Lung (tissue), 16 donors: ENCODE results near the gene CLOCK. TPM values are rescaled to one million over a fixed set of nuclear protein-coding genes. Genes with fewer than 3 reads are reported as not detected.
"Not testable (repeated sequence)": the region's sequence is repeated elsewhere in the genome, so short reads cannot be mapped to it uniquely, and the experiment has no call there.

ENCODE experiments used
- ATAC-seq: fragments of 200-7000 bp; cut with Tn5 transposase; one replicate; pipeline ENCODE4 v1.9.1; 2020; ENCODE audit warnings: moderate number of reproducible peaks; ENCODE audit not compliant: insufficient read depth, low FRiP score
- DNase-seq, 3 donors: peaks; one replicate each; pipeline ENCODE4 v3.0.0-alpha.2; 2013 to 2017
- H3K27ac ChIP-seq, 2 donors: one replicate each; pipeline ENCODE4 v1.5.1; 2013; ENCODE audit warnings: mild to moderate bottlenecking in 2 of 2, moderate library complexity in 2 of 2, control low read depth in 1 of 2, inconsistent platforms in 1 of 2, low read depth in 1 of 2, low read length in 1 of 2
- H3K27me3 ChIP-seq, 3 donors: one replicate each; pipeline ENCODE4 v1.5.1; 2013; ENCODE audit warnings: low read length in 2 of 3; ENCODE audit not compliant: control insufficient read depth in 3 of 3, insufficient read depth in 3 of 3
- H3K36me3 ChIP-seq, 4 donors: one replicate each; pipeline ENCODE4 v1.5.1; 2013; ENCODE audit warnings: low read length in 4 of 4, mild to moderate bottlenecking in 1 of 4, moderate library complexity in 1 of 4; ENCODE audit not compliant: control insufficient read depth in 4 of 4, insufficient read depth in 4 of 4
- H3K4me1 ChIP-seq, 5 donors: one replicate each; pipeline ENCODE4 v1.5.1; 2013; ENCODE audit warnings: low read length in 5 of 5, mild to moderate bottlenecking in 2 of 5, moderate library complexity in 1 of 5; ENCODE audit not compliant: control insufficient read depth in 5 of 5, insufficient read depth in 5 of 5
- H3K4me3 ChIP-seq: one replicate; pipeline ENCODE4 v1.5.1; 2013; ENCODE audit warnings: mild to moderate bottlenecking, control low read depth, moderate library complexity
- H3K9ac ChIP-seq, 2 donors: one replicate each; pipeline ENCODE4 v1.5.1; 2013; ENCODE audit warnings: low read length in 2 of 2, control low read depth in 1 of 2; ENCODE audit not compliant: insufficient read depth in 1 of 2
- H3K9me3 ChIP-seq, 4 donors: one replicate each; pipeline ENCODE4 v1.5.1; 2013; ENCODE audit warnings: low read length in 3 of 4, mild to moderate bottlenecking in 1 of 4, moderate library complexity in 1 of 4; ENCODE audit not compliant: control insufficient read depth in 4 of 4, insufficient read depth in 3 of 4
- CTCF ChIP-seq: IDR thresholded peaks from 2 replicates; pipeline ENCODE4 v1.5.1; 2012; ENCODE audit warnings: mild to moderate bottlenecking; ENCODE audit errors: control extremely low read depth, extremely low read depth
- WGBS, 2 donors: extraction: QIAGEN DNeasy Blood & Tissue Kit; methylation state at CpG; one replicate each; pipeline ENCODE4 v1.1.7; 2013; 5-methylcytosine and 5-hydroxymethylcytosine counted together
- long read RNA-seq, 5 donors: transcript quantifications; one replicate each; lab custom pipeline, GENCODE V29; 2026
- polyA plus RNA-seq, 2 donors: library from polyadenylated mRNA; stranded (reverse); fragments of 200-250 nt; gene quantifications; one replicate each; pipeline ENCODE4 v1.2.1, GENCODE V29; 2013
- total RNA-seq, 2 donors: library from RNA; depleted of rRNA in 1 of 2; stranded (reverse); fragments of >200 nt in 1 of 2; gene quantifications; one replicate each; pipeline ENCODE4 v1.2.1, GENCODE V29; 2014 to 2021
- donor health status: control.
- donor health status: control.
- donor health status: Bipolar disorder and iron deficiency.
- donor health status: healthy.
- donor health status: DM: yes; HTN: yes; CAD: no.

Gene CLOCK
- total RNA-seq = 10 to 100 TPM; 22.2 to 29.7 TPM
- polyA plus RNA-seq = 1 to 10 TPM; 6.2 to 7.2 TPM
- long read RNA-seq, donor 1 = 0 reads
- long read RNA-seq, donor 2, partial matches to known transcripts = 0 of 1 reads
- long read RNA-seq, donor 2, other reads (novel, unspliced or antisense) = 0 of 1 reads
- long read RNA-seq, donor 3 = 0 reads
- long read RNA-seq, donor 4 = 0 reads
- long read RNA-seq, donor 5, partial matches to known transcripts = 0 of 1 reads
- long read RNA-seq, donor 5, other reads (novel, unspliced or antisense) = 0 of 1 reads

- H3K9ac ChIP-seq = peak within 1 kb of the TSS; percentile 80 to 82
- 0% methylated on average over 60 to 71 of the region's 71 CpGs for whole genome bisulfite sequencing, 2 donors
- peak within 1 kb of the TSS; percentile 71 for H3K4me3 ChIP-seq
- H3K4me1 ChIP-seq = peaks cover 0 to 28% (median 8%) of the 10 kb centered on the region in 5 donors
- H3K36me3 ChIP-seq = no peaks in the 10 kb centered on the region
- no peak for TF ChIP-seq CTCF
- peak within 1 kb of the TSS; percentile 97 to 98 for H3K27ac ChIP-seq
- ATAC-seq (peak; percentile 89), DNase-seq (peak; percentile 93 to 95 (median 95))
- no peaks in the 10 kb centered on the region for H3K27me3 ChIP-seq
- H3K9me3 ChIP-seq = no peaks in the 10 kb centered on the region
Measured at GRCh38 chr4:55546756-55547465, at the start of gene CLOCK. Gene CLOCK (minus strand): TSS chr4:55546909. CDS start chr4:55482785, 64,124 bp downstream.

GRCh38 chr4:55592014-55592413 lies 45.3 kb upstream of the CLOCK start, which contains the start of gene PDCL2:
Gene PDCL2 (minus strand): TSS chr4:55592245. CDS start chr4:55592109, 136 bp downstream.
- H3K9ac ChIP-seq = no peak within 1 kb of the TSS
- TF ChIP-seq CTCF = no peak
- no peak for DNase-seq
- no peaks in the 10 kb centered on the region for H3K4me1 ChIP-seq
- H3K27ac ChIP-seq = no peak within 1 kb of the TSS
- WGBS, 2 donors = 95 to 96% methylated on average over 24 of the region's 24 CpGs
- no peak within 1 kb of the TSS for H3K4me3 ChIP-seq
- no peak for ATAC-seq
- H3K27me3 ChIP-seq = no peaks in the 10 kb centered on the region
- peaks cover 0 to 8% (median under 1%) of the 10 kb centered on the region in 4 donors for H3K9me3 ChIP-seq
- no peaks in the 10 kb centered on the region for H3K36me3 ChIP-seq

GRCh38 chr4:55588160-55588559 lies 41.5 kb upstream of the CLOCK start:
- WGBS, 2 donors = 66 to 74% methylated on average over 2 of the region's 2 CpGs
- ATAC-seq (no peak), DNase-seq (no peak)
- Histone ChIP-seq H3K27ac (no peak overlapping the region), H3K4me1 (no peaks in the 10 kb centered on the region), H3K9ac (no peak overlapping the region), H3K9me3 (peaks cover 0 to 8% (median under 1%) of the 10 kb centered on the region in 4 donors), H3K4me3 (no peak overlapping the region), H3K36me3 (no peaks in the 10 kb centered on the region), H3K27me3 (no peaks in the 10 kb centered on the region)
- TF ChIP-seq CTCF = no peak

- not testable (repeated sequence) for ATAC-seq, H3K27ac ChIP-seq, H3K27me3 ChIP-seq, H3K36me3 ChIP-seq, DNase-seq, H3K4me1 ChIP-seq, H3K9me3 ChIP-seq, H3K9ac ChIP-seq, H3K4me3 ChIP-seq
- 90% methylated on average over 2 of the region's 2 CpGs; no CpG with 5 or more reads in 1 of the 2 donors for WGBS, 2 donors
Measured at GRCh38 chr4:55582773-55583172, 36.1 kb upstream of the CLOCK start.
